ENCODE measurements around the gene MIS18BP1.

DNA sequence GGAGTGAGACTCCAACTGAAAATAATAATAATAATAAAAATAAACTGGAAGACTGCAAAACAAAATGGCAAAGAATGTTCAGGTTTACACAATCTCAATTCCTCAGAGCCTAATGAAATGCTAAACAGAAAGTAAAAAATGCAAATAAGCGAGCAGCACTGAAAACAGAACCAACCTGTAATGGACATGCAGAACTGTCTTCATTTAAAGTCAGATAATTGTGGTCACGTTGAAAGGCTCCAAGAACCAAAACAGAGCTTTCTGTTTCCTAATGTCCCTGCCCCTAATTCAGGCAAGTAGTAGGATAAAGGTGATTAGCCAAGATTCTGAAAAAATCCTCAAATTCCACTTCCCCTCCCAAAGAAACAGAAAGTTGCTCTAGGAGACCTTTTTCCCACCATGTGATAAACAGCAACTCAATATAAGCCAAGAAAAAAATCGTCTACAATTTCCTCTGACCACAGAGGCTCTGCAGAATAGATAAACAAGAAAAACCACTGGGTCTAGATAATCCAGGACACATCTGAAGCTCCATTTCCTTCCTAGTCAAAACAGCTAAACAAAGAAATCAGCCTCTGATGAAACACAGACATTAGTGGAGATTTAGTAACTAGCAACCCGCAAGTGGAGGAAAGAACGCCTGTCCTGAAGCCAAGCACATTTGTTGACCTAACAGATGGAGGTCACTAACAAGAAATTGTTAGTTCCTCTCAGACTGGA is 3.0 kb downstream of the MIS18BP1 start:
- TF ChIP-seq ARNTL (CRISPR knock-in tag; IDR thresholded peaks at IDR 0.05; ENCODE audit: borderline replicate concordance, low read depth) = no peak
- TF ChIP-seq TCF4 (CRISPR knock-in tag; IDR thresholded peaks at IDR 0.05; ENCODE audit: borderline replicate concordance) = no peak
- TF ChIP-seq ZC3H10 (CRISPR knock-in tag; IDR thresholded peaks at IDR 0.05) = no peak
- TF ChIP-seq, protein P1, sequence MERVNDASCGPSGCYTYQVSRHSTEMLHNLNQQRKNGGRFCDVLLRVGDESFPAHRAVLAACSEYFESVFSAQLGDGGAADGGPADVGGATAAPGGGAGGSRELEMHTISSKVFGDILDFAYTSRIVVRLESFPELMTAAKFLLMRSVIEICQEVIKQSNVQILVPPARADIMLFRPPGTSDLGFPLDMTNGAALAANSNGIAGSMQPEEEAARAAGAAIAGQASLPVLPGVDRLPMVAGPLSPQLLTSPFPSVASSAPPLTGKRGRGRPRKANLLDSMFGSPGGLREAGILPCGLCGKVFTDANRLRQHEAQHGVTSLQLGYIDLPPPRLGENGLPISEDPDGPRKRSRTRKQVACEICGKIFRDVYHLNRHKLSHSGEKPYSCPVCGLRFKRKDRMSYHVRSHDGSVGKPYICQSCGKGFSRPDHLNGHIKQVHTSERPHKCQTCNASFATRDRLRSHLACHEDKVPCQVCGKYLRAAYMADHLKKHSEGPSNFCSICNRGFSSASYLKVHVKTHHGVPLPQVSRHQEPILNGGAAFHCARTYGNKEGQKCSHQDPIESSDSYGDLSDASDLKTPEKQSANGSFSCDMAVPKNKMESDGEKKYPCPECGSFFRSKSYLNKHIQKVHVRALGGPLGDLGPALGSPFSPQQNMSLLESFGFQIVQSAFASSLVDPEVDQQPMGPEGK (CRISPR knock-in tag; IDR thresholded peaks at IDR 0.05; ENCODE audit: borderline replicate concordance) = no peak
- TF ChIP-seq RARB (CRISPR knock-in tag; IDR thresholded peaks at IDR 0.05) = no peak

Measured in SK-N-SH treated with all-trans-retinoic acid at 6 μM for 48 hours (cell line).